Measurements from ENCODE around the gene NUP210.

NUP210 gene

GRCh38 chr3:13372656-13373055, 47.5 kb downstream of the NUP210 start:
- DNase-seq, result no peak

DNA sequence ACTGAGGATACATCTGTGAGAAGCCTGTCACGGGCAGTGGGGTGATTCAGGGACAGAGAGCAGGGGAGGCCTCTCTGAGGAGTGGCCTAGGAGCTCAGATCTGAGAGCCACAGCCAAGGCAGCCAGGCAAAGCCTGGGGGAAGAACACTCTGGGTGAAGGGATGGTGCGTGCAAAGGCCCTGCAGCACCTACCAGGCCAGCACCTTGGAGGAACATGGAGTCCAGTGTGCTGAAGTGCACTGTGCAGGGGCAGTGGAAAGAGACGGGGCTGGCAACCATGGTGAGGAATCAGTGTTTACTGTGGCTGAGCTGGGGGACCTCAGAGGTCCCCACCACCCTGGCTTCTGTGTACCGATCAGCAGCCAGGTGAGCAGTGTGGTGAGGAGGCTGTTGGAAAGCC, 48.0 kb downstream of the NUP210 start:
- no peak for DNase-seq

DNA sequence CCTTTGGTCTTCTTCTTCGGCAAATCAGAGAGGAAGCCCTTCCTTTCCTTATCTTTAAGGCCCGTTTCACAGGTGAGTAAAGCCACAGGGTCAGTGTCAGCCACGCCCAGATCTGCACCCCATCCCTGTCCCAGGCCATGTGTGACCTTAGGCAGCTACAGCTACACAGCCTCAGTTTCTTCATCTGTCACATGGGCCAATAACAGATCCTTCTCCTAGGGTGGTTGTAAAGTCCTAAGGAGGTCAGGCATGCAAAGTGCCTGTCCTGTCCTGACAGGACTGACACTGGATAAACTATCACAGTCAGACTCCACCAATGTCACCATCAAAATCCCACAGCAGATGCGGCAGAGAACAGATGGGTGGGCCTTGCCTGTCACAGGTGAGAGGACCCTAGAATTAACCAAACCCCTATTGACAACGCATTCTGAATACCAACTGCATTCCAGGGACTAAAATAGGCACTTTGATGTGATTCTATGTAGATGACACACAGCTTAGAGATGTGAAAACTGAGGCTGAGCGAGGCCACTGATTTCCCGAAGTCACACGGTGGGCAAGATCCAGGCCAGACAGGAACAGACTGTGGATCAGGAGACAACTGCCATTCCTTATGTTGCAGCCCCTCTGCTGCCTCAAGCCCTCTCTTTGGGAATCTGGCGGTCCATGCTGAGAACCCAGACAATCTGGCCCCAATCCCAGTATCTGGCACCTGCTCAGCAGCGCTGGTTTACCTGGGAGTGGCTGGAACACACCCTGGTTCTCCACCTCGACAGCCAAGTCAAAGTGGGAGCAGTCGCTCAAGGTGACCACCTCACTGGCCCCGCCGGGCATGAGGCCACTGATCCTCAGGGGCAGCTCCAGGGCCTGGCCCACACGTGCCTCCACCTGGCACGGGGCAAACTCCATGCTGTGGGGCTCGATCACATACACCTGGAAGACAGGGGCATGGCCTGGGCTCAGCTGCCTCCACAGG, 48.7 kb downstream of the NUP210 start:
- DNase-seq, result no peak

DNA sequence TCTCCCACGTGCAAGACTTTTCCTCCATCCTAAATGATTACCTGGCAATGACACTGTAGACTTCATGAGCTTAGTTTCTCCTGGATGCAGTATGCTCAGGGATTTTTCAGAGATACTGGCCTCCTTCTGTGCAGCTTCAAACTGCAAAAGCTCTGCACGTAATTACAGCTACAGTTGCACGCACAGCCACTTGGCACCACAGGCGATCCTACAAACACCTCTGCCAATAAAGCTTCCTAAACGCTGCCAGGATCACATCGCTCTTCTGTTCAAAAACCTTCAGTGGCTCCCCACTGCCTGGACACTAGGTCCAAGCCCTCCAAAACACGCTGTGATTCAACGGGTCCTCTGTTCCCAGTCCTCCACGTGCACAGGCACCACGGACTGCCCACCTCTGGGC, 49.5 kb downstream of the NUP210 start:
- DNase-seq, result no peak

DNA sequence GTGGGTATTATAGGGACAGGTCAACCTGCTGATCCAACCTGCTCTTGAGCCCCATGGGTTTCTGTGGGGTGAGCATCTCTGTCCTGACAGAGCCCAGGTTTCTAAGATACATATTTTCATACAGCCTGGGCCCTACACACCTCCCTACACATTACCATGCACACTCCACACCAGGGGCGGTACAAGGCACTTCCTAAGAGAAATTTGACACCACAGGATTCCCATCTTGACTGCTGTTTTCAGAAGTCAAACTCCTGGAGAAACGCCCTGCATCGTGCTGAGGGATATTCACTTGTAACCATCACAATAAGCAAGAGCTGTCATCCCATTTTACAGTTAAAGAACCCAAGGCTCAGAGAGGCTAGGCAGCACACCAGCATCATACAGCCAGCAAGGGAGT, 50.1 kb downstream of the NUP210 start:
- DNase-seq, result no peak

GRCh38 chr3:13368834-13369233, 51.3 kb downstream of the NUP210 start:
- DNase-seq, result no peak

- DNase-seq, result no peak
Observed at GRCh38 chr3:13367728-13368127, 52.4 kb downstream of the NUP210 start.

GRCh38 chr3:13365390-13366379, 54.4 kb downstream of the NUP210 start:
- no peak for DNase-seq

DNA sequence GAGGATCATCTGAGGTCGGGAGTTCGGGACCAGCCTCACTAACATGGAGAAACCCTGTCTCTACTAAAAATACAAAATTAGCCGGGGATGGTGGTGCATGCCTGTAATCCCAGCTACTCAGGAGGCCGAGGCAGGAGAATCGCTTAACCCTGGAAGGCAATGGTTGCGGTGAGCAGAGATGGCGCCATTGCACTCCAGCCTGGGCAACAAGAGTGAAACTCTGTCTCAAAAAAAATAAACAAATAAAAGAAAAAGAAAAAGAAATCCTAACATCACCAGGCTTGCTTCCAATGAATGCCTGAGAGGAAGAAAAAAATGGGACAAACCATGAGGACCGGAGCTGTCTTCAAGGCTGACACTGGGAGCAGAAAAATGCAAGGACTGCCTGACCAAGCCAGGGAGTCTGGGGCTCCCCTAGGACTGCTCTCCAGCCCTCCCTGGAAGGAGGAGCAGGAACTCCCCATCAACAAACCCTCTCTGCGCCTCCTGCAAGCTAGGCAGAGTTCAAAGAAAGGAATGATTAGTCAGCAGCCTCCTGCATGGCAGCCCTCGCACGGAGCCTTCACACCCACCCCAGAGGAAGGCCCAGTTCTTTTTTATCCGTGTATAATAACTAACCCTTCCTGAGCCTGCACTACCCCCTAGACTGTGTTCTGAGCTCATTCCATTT, 55.4 kb downstream of the NUP210 start:
- DNase-seq, result no peak

GRCh38 chr3:13362551-13362950, 57.6 kb downstream of the NUP210 start:
- DNase-seq, result no peak

- DNase-seq, result no peak
Observed at GRCh38 chr3:13359916-13360315, 60.2 kb downstream of the NUP210 start.

DNA sequence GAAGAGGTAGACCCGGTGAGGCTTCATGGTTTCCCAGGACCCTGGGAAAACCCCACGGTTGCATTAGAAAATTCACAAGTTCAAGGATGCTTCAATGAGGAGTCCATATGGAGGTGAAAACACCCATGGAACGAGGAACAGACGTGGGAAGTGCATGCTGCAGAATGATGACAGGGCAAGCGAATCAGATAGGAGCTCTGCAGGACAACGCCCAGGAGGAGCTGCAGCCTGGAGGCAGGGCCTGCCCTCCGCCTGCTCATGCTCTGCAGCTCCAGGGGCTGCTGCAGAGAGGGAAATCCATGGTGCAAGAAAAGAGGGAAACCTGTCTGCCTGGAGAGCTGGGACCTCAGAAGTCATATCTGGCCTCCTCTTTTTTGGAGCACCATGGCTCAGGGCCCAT, 61.5 kb downstream of the NUP210 start:
- DNase-seq, result no peak

GRCh38 chr3:13358051-13358450, 62.1 kb downstream of the NUP210 start:
- DNase-seq, result no peak

DNA sequence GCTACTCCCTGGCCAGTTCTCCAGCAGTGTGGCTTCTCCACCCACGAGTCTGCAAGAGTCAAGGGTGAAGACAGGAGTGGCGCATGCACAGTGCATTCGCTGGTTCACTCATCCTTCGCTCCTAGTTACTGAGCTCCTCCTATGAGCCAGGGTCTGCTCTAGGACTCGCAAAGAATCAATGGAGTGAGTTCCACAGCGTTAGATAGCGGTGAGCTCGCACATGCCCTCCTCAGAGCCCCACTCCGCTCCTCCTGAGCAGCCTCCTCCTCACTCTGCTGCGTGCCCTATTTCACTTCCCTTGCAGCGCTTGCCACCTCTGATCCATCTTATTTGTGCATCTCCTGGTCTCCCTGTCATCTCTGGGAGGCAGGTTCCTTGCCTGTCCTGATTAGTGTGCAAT, 63.0 kb downstream of the NUP210 start:
- no peak for DNase-seq

GRCh38 chr3:13353936-13354542, 66.1 kb downstream of the NUP210 start:
- DNase-seq, result no peak

DNA sequence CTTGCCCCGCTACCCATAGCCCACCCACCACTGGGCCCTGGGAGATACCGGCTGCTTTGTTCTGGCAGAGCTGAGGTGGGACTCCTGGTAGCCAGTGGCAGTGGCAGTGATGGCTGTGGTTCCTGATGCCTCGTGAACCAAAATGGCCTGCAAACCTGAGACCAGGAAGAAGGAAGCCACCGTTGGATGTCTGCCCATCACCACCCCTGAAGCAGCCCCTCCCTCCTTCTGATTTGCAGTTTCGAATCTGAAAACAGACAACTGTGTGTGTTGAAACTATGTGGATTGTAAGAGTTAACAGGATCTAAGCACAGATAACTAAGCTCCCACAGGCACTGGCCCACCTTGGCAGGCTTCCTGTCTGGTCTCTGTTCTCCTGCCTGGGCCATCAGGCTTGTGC, 66.6 kb downstream of the NUP210 start:
- no peak for DNase-seq

- DNase-seq, result no peak
Observed at GRCh38 chr3:13352621-13353131, 67.4 kb downstream of the NUP210 start.

DNA sequence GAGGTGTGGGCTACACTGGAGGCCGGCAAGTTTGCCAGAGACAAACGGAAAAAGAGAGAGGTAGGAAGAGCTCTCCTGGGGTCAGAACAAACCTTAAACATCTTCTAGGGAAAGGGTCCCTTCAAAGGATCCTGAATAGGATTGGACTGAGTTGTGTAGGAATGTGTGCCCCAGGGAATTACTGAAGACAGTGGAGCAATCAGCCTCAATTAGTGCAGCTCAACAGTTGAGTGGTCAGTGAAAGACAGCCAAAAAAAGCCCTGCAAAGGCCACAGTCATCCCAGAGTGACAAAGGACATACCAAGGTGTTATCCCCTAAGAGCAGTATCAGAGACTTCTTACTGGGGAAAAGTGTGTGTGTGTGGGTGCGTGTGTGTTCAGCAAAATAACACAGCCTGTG, 70.3 kb downstream of the NUP210 start:
- no peak for DNase-seq

DNA sequence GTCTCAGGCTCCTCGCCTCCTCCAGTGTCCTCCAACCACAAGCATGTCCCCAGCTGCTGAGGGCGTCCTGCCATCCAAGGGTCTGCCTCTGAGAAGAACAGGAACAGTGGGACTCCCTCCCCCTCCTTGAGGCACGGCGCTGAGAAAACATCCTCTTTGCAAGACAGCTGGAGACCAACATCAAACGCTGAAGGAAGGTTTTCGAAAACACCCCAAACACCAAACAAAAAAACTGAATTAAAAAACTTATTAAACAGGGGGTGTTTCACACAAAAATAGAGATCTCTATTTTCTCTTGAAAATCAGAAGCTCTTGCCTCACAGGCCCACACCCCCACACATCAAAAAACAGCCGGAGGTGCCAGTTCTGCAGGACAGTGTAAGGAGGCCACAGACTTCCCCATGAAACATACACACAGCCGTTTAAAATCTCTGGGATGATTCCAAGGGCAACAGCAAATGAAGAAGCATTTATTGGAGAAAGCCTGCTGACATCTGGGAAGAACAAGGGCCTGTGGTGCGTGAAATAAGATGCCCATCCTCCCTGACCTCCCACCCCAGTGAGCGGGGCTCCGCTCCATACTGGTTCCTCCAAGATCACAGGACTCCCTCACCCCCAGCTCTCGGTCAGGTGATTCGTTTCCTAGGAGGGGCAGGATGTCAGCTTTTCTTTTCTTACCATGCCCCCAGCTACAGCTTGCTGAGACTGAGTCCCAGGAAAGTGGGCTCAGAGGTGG, 71.3 kb downstream of the NUP210 start:
- no peak for DNase-seq

- no peak for DNase-seq
Observed at GRCh38 chr3:13348100-13348499, 72.0 kb downstream of the NUP210 start.

- DNase-seq, result no peak
Observed at GRCh38 chr3:13347390-13347950, 72.7 kb downstream of the NUP210 start.
